ENCODE measurements around the gene PAX7. TPM values are rescaled to one million over a fixed set of nuclear protein-coding genes. Genes with fewer than 3 reads are reported as not detected.

Gene PAX7
- total RNA-seq, 2 donors from 2014 or later: not detected

DNA sequence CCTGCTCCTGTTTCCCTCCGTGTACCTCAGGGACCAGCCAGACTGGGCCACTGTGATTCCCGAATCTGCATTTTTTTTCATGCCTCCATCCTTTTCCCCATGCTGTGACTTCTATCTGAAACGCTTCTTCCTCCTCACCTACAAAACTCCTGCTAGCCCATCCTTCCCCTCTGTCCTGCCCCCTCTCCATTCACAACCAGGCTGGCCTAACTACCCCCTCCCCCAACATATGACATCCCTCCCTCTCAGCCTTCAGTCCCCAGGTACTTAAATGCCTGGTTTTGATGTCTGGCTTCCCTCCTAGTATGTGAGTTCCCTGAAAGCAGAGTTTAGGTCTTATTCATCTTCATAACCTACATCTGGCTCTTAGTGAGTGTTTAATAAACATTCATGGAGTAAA is 146.1 kb downstream of the PAX7 start:
- DNase-seq (ENCODE audit: low spot score): no peak
- no peak for ATAC-seq
- H3K27ac Mint-ChIP-seq: no peak overlapping the region
- H3K9me3 Mint-ChIP-seq: no peaks in the 10 kb centered on the region
- no peaks in the 10 kb centered on the region for H3K36me3 Mint-ChIP-seq
- no peak overlapping the region for H3K4me3 Mint-ChIP-seq
- H3K27me3 Mint-ChIP-seq: peaks cover 33 to 47% of the 10 kb centered on the region in 2 donors
- H3K4me1 Mint-ChIP-seq (ENCODE audit: low read depth in 2 of 2): no peaks in the 10 kb centered on the region

GRCh38 chr1:18778437-18778836 is 147.8 kb downstream of the PAX7 start:
- H3K4me1 Mint-ChIP-seq (ENCODE audit: low read depth in 2 of 2): no peaks in the 10 kb centered on the region
- H3K27me3 Mint-ChIP-seq: peaks cover 29 to 45% of the 10 kb centered on the region in 2 donors
- no peaks in the 10 kb centered on the region for H3K9me3 Mint-ChIP-seq
- H3K4me3 Mint-ChIP-seq: no peak overlapping the region
- ATAC-seq (peak in 1 of 2 donors; percentile 41), DNase-seq (ENCODE audit: low spot score) (no peak)
- H3K27ac Mint-ChIP-seq: no peak overlapping the region
- no peaks in the 10 kb centered on the region for H3K36me3 Mint-ChIP-seq

- H3K4me1 Mint-ChIP-seq (ENCODE audit: low read depth in 2 of 2): no peaks in the 10 kb centered on the region
- H3K27ac Mint-ChIP-seq: no peak overlapping the region
- H3K4me3 Mint-ChIP-seq: no peak overlapping the region
- DNase-seq (ENCODE audit: low spot score): no peak
- peaks cover 28 to 33% of the 10 kb centered on the region in 2 donors for H3K27me3 Mint-ChIP-seq
- H3K36me3 Mint-ChIP-seq: no peaks in the 10 kb centered on the region
- no peak for ATAC-seq
- no peaks in the 10 kb centered on the region for H3K9me3 Mint-ChIP-seq
Measured at GRCh38 chr1:18781031-18781430, 150.4 kb downstream of the PAX7 start.

DNA sequence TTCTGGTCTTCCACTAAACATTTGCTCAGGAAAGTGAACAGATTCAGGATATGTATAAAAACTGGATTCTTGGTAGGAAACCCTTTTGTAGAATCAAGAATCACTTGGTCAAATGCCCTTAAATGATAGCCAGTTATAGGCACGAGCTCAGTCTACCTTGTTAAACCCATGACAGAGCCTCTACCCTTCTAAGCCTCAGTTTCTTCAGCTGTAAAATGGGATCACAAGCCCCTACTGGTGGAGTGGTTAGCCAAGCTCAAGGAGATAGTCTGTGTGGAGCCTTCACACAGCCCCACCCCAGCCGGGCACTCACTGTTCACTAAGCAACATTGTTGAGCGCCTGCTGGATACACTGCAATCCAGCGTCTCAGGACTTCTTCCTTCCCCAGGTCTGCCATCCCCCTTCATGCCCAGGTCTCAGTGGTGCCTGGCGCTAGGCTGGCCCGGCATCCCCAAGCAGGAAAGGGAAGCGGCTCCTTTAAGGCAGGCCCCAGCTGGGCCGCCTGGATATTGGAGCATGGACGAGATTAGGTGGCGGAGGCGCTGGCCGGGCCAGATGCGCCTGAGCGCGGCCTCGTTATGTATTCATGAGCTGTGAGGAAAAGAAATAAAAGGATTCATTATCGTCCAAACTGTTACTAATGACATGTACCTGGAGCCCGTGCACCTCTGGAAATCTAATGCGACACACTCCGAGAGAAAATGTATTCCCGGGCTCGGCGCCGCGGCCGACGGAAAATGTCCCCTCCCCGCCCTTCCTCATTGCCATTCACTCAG is 153.2 kb downstream of the PAX7 start:
- no peak for ATAC-seq
- H3K27me3 Mint-ChIP-seq: peaks cover 23 to 27% of the 10 kb centered on the region in 2 donors

GRCh38 chr1:18784482-18784831 is 153.8 kb downstream of the PAX7 start:
- Mint-ChIP-seq H3K4me3 (no peak overlapping the region), H3K27ac (no peak overlapping the region), H3K4me1 (ENCODE audit: low read depth in 2 of 2) (no peaks in the 10 kb centered on the region), H3K9me3 (no peaks in the 10 kb centered on the region), H3K27me3 (peaks cover 19 to 25% of the 10 kb centered on the region in 2 donors), H3K36me3 (no peaks in the 10 kb centered on the region)
- DNase-seq (ENCODE audit: low spot score): no peak
- peak in 1 of 2 donors; percentile 45 for ATAC-seq

More for the DNA sequence above, 153.2 kb downstream of the PAX7 start:
- no peak for DNase-seq (ENCODE audit: low spot score)
- no peak overlapping the region for H3K4me3 Mint-ChIP-seq
- H3K9me3 Mint-ChIP-seq: no peaks in the 10 kb centered on the region
- no peaks in the 10 kb centered on the region for H3K4me1 Mint-ChIP-seq (ENCODE audit: low read depth in 2 of 2)
- H3K27ac Mint-ChIP-seq: no peak overlapping the region
- no peaks in the 10 kb centered on the region for H3K36me3 Mint-ChIP-seq

DNA sequence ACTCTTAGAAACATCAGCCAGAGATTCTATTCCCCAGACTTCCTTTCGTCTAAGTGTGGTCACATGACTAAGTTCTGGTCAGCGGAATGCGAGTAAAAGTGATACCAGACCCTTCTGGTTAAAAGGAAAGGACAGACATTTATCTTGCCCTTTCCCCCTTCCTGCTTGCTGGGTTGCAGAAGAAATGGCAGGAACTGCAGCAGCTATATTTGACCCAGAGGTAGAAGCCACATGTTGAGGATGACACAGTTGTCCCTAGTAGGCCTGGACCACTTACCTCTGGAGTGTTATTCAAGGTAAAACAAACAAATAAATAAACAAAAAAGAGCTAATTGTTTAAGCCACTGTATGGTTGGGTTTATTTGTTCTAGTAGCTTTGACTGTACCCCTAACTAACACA is 155.5 kb downstream of the PAX7 start:
- Mint-ChIP-seq H3K36me3 (no peaks in the 10 kb centered on the region), H3K9me3 (no peaks in the 10 kb centered on the region), H3K4me3 (no peak overlapping the region), H3K27ac (no peak overlapping the region), H3K27me3 (peaks cover 29 to 31% of the 10 kb centered on the region in 2 donors), H3K4me1 (ENCODE audit: low read depth in 2 of 2) (no peaks in the 10 kb centered on the region)
- DNase-seq (ENCODE audit: low spot score) (no peak), ATAC-seq (no peak)

DNA sequence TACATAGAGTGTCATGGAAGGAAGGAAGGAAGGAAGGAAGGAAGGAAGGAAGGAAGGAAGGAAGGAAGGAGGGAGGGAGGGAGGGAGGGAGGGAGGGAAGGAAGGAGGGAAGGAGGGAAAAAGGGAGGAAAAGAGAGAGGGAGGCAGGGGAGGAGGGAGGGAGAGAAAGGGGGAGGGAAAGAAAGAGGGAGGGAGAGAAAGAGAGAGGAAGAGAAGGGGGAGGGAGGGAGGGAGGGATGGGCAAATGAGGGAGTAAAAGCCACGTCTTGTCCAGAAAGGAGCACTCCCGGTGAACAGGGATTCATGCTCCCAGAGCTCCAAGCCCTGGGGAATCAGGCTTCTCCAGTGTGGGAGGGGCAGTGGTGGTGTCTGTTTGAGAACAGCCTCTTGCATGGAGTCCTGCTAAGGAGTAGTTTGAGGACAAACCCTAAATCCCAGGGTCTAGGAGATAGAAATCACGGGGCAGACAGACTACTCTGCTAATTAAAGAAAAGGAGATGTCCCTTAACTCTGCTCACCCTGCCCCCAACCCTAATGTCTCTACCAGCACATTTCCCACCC is 157.3 kb downstream of the PAX7 start:
- H3K4me1 Mint-ChIP-seq (ENCODE audit: low read depth in 2 of 2): no peaks in the 10 kb centered on the region
- H3K36me3 Mint-ChIP-seq: no peaks in the 10 kb centered on the region
- no peak overlapping the region for H3K4me3 Mint-ChIP-seq
- no peak overlapping the region for H3K27ac Mint-ChIP-seq
- no peak for ATAC-seq
- peaks cover 38 to 42% of the 10 kb centered on the region in 2 donors for H3K27me3 Mint-ChIP-seq
- no peaks in the 10 kb centered on the region for H3K9me3 Mint-ChIP-seq
- DNase-seq (ENCODE audit: low spot score): no peak

GRCh38 chr1:18789246-18789645 is 158.6 kb downstream of the PAX7 start:
- Mint-ChIP-seq H3K27ac (no peak overlapping the region), H3K4me3 (no peak overlapping the region), H3K9me3 (no peaks in the 10 kb centered on the region), H3K4me1 (ENCODE audit: low read depth in 2 of 2) (no peaks in the 10 kb centered on the region), H3K36me3 (no peaks in the 10 kb centered on the region), H3K27me3 (peaks cover 40 to 42% of the 10 kb centered on the region in 2 donors)
- DNase-seq (ENCODE audit: low spot score) (no peak), ATAC-seq (no peak)

GRCh38 chr1:18792747-18793146 is 162.1 kb downstream of the PAX7 start:
- no peak for DNase-seq (ENCODE audit: low spot score)
- H3K27me3 Mint-ChIP-seq: peaks cover 29 to 42% of the 10 kb centered on the region in 2 donors

DNA sequence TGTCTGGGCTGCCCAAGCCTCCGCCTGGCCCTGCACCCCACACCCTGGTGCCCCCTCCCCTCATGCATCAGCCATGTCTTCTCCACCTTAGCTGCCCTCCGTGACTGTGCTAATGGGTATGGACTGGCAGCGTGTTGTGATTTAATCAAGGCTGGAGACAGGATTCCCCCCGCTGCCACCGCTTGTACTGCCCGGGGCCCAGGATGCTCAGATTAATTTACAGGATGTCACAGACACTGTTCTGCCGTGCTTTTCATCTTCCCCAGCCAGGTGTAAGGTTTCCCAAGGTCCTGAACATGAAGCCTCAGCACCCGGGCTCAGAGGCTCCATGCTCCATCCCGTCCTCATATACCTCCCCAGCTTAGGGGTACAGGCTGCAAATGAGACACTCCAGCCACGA is 162.5 kb downstream of the PAX7 start:
- no peak overlapping the region for H3K4me3 Mint-ChIP-seq
- no peaks in the 10 kb centered on the region for H3K4me1 Mint-ChIP-seq (ENCODE audit: low read depth in 2 of 2)
- DNase-seq (ENCODE audit: low spot score) (no peak), ATAC-seq (no peak)
- no peak overlapping the region for H3K27ac Mint-ChIP-seq
- H3K36me3 Mint-ChIP-seq: no peaks in the 10 kb centered on the region
- no peaks in the 10 kb centered on the region for H3K9me3 Mint-ChIP-seq
- H3K27me3 Mint-ChIP-seq: peaks cover 29 to 42% of the 10 kb centered on the region in 2 donors

More at GRCh38 chr1:18792747-18793146, 162.1 kb downstream of the PAX7 start:
- no peak for ATAC-seq
- Mint-ChIP-seq H3K27ac (no peak overlapping the region), H3K9me3 (no peaks in the 10 kb centered on the region), H3K4me3 (no peak overlapping the region), H3K36me3 (no peaks in the 10 kb centered on the region), H3K4me1 (ENCODE audit: low read depth in 2 of 2) (no peaks in the 10 kb centered on the region)

GRCh38 chr1:18794051-18794450 is 163.4 kb downstream of the PAX7 start:
- no peaks in the 10 kb centered on the region for H3K36me3 Mint-ChIP-seq
- no peaks in the 10 kb centered on the region for H3K9me3 Mint-ChIP-seq
- ATAC-seq: no peak
- no peak overlapping the region for H3K27ac Mint-ChIP-seq
- DNase-seq (ENCODE audit: low spot score): no peak
- H3K4me1 Mint-ChIP-seq (ENCODE audit: low read depth in 2 of 2): no peaks in the 10 kb centered on the region
- H3K4me3 Mint-ChIP-seq: no peak overlapping the region
- peaks cover 29 to 42% of the 10 kb centered on the region in 2 donors for H3K27me3 Mint-ChIP-seq

DNA sequence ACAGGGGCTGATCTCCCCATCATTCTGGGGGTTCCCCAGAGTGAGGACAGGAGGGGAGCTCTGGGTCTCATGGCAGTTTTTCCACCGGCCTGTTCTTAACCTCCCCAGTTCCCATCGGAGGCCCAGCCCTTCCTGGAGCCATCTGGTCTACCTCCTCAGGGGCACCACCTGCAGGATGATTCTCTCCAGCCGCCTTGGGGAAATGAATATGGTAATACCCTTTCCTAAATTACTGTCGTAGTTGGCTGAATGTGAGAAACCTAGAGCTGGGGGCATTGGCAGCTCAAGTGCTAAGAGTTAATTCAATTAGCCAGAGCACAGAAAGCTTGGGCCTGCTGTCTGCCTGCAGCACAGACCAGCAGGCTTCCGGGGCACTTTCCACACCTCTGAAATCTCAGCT is 163.9 kb downstream of the PAX7 start:
- H3K4me1 Mint-ChIP-seq (ENCODE audit: low read depth in 2 of 2): no peaks in the 10 kb centered on the region
- DNase-seq (ENCODE audit: low spot score): no peak
- H3K4me3 Mint-ChIP-seq: no peak overlapping the region
- no peaks in the 10 kb centered on the region for H3K9me3 Mint-ChIP-seq
- no peak for ATAC-seq
- H3K27ac Mint-ChIP-seq: no peak overlapping the region
- H3K27me3 Mint-ChIP-seq: peaks cover 26 to 38% of the 10 kb centered on the region in 2 donors
- no peaks in the 10 kb centered on the region for H3K36me3 Mint-ChIP-seq

DNA sequence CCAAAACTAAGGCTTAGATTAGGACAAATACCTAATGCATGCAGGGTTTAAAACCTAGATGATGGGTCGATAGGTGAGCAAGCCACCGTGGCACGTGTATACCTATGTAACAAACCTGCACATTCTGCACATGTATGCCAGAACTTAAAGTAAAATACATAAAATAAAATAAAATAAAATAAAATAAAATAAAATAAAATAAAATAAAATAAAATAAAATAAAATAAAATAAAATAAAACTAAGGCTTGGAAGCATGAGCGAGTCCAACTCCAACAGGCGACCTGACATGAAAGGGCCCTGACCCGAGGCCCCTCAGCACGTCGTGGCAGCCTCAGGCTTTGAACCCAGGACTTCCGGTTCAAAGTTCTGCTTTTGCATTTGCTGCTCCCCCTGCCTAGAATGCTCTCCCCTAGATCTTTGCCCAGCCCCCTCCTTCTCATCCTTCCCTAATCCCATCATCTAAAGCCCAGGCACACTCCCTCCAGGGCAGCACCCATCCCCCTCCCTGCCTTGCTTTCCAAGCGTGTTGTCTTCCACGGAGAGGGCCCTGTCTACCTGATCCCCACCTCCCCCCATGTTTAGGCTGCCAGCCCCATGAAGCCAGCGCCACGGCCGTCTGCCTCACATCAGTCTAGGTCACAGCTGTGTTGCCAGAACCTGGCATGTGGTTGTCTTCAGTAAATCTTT is 164.5 kb downstream of the PAX7 start:
- Mint-ChIP-seq H3K36me3 (no peaks in the 10 kb centered on the region), H3K4me1 (ENCODE audit: low read depth in 2 of 2) (no peaks in the 10 kb centered on the region), H3K27me3 (peaks cover 22 to 32% of the 10 kb centered on the region in 2 donors), H3K4me3 (no peak overlapping the region), H3K27ac (no peak overlapping the region), H3K9me3 (no peaks in the 10 kb centered on the region)
- DNase-seq (ENCODE audit: low spot score) (no peak), ATAC-seq (no peak)

DNA sequence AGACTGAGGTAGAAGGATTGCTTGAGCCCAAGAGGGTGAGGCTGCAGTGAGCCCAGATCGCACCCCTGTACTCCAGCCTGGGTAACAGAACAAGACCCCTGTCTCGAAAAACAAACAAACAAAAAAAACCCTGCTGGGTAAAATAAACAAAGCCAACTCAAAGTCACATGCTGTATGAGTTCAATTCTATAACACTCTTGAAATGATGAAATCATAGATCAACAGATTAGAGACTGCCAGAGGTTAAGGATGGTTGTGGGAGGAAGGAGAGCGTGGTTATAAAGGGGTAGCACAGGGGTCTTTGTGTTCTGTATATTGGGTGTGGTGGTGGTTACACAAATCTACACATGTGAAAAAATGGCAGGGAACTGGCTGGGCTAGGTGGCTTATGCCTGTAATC is 166.3 kb downstream of the PAX7 start:
- no peak for DNase-seq (ENCODE audit: low spot score)
- ATAC-seq: no peak
- Mint-ChIP-seq H3K9me3 (no peaks in the 10 kb centered on the region), H3K4me3 (no peak overlapping the region), H3K4me1 (ENCODE audit: low read depth in 2 of 2) (no peaks in the 10 kb centered on the region), H3K36me3 (no peaks in the 10 kb centered on the region), H3K27me3 (peaks cover 15 to 25% of the 10 kb centered on the region in 2 donors), H3K27ac (no peak overlapping the region)

Data from natural killer cell treated with Interleukin-12 subunit alpha and Interleukin-12 subunit beta and Interleukin-15 and Interleukin-18, amount 100 ng/mL, for 72 hours (primary cell).